Measurements from ENCODE around the gene ADISSP. TPM values are rescaled to one million over a fixed set of nuclear protein-coding genes. Genes with fewer than 3 reads are reported as not detected.

Gene ADISSP
- total and polyA plus RNA-seq, 4 donors: 8.6 to 53.7 (median 35.1) TPM

DNA sequence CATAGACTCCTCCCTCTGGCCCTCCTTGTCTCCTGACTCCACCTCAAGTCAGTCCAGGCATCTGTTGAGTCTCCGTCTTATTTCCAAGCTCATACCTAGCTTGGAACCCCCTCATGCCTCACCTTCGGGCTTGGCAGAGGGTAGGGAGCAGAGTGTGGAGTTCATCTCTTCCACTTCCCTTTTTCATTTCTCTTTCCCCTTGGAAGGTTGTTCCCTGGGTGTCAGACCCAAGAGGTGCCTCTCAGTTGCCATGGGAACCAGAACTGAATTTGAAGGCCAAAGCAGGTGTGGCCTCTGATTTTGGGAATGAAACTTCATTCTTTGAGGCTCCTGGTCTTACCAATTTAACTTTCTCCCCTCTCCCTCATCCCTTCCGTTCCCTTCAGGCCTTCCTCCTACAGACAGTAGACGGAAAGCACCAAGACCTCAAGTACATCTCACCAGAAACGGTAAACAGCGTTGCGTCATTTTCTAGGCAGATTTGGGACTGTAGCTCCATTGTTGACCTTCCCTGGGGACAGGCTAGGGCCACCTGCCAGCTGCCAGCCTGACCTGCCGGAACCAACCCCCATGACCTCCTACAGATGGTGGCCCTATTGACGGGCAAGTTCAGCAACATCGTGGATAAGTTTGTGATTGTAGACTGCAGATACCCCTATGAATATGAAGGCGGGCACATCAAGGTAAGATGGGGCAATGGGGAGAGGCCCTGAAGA, 35.1 kb upstream of the ADISSP start:
- no peak overlapping the region for H3K4me3 ChIP-seq
- WGBS, 2 donors: 73 to 86% methylated on average over 11 of the region's 11 CpGs
- ATAC-seq (ENCODE audit: insufficient read depth, low FRiP score): no peak
- peaks cover 0 to 57% (median 35%) of the 10 kb centered on the region in 4 donors for H3K36me3 ChIP-seq (ENCODE audit: control insufficient read depth in 4 of 4, insufficient read depth in 4 of 4, low read length in 4 of 4)
- no peak overlapping the region for H3K9ac ChIP-seq (ENCODE audit: insufficient read depth in 1 of 2, low read length in 2 of 2)
- H3K9me3 ChIP-seq (ENCODE audit: control insufficient read depth in 4 of 4, insufficient read depth in 3 of 4, low read length in 3 of 4): no peaks in the 10 kb centered on the region
- DNase-seq: no peak
- TF ChIP-seq, protein P1, sequence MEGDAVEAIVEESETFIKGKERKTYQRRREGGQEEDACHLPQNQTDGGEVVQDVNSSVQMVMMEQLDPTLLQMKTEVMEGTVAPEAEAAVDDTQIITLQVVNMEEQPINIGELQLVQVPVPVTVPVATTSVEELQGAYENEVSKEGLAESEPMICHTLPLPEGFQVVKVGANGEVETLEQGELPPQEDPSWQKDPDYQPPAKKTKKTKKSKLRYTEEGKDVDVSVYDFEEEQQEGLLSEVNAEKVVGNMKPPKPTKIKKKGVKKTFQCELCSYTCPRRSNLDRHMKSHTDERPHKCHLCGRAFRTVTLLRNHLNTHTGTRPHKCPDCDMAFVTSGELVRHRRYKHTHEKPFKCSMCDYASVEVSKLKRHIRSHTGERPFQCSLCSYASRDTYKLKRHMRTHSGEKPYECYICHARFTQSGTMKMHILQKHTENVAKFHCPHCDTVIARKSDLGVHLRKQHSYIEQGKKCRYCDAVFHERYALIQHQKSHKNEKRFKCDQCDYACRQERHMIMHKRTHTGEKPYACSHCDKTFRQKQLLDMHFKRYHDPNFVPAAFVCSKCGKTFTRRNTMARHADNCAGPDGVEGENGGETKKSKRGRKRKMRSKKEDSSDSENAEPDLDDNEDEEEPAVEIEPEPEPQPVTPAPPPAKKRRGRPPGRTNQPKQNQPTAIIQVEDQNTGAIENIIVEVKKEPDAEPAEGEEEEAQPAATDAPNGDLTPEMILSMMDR (IDR thresholded peaks at IDR 0.05; ENCODE audit: control extremely low read depth, extremely low read depth): no peak
- peak overlapping the region in 1 of 2 donors; percentile 69 for H3K27ac ChIP-seq (ENCODE audit: low read depth in 1 of 2, low read length in 1 of 2)
- H3K27me3 ChIP-seq (ENCODE audit: control insufficient read depth in 3 of 3, insufficient read depth in 3 of 3, low read length in 2 of 3): no peaks in the 10 kb centered on the region
- H3K4me1 ChIP-seq (ENCODE audit: control insufficient read depth in 5 of 5, insufficient read depth in 5 of 5, low read length in 5 of 5): peaks cover under 1 to 55% (median 23%) of the 10 kb centered on the region in 5 donors

DNA sequence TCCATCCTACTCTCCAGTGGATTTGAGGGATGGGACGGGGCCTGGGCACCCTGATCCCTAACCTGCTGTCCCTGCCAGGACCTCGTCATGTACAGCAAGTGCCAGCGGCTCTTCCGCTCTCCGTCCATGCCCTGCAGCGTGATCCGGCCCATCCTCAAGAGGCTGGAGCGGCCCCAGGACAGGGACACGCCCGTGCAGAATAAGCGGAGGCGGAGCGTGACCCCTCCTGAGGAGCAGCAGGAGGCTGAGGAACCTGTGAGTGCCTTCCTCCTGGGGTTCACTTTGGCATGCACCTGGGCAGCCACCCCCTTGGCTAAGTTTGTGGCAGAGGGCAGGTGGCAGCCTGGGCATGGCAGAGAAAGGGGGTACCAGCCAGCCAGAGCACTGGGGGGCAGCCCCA, 34.3 kb upstream of the ADISSP start:
- Histone ChIP-seq H3K4me1 (ENCODE audit: control insufficient read depth in 5 of 5, insufficient read depth in 5 of 5, low read length in 5 of 5) (peaks cover 0 to 50% (median 17%) of the 10 kb centered on the region in 5 donors), H3K9me3 (ENCODE audit: control insufficient read depth in 4 of 4, insufficient read depth in 3 of 4, low read length in 3 of 4) (no peaks in the 10 kb centered on the region), H3K4me3 (no peak overlapping the region), H3K36me3 (ENCODE audit: control insufficient read depth in 4 of 4, insufficient read depth in 4 of 4, low read length in 4 of 4) (peaks cover 0 to 59% (median 35%) of the 10 kb centered on the region in 4 donors), H3K27me3 (ENCODE audit: control insufficient read depth in 3 of 3, insufficient read depth in 3 of 3, low read length in 2 of 3) (no peaks in the 10 kb centered on the region), H3K27ac (ENCODE audit: low read depth in 1 of 2, low read length in 1 of 2) (peak overlapping the region in 1 of 2 donors; percentile 69), H3K9ac (ENCODE audit: insufficient read depth in 1 of 2, low read length in 2 of 2) (no peak overlapping the region)
- DNase-seq: no peak
- TF ChIP-seq, protein P1 (IDR thresholded peaks at IDR 0.05; ENCODE audit: control extremely low read depth, extremely low read depth): no peak
- ATAC-seq (ENCODE audit: insufficient read depth, low FRiP score): no peak
- 83 to 88% methylated on average over 13 of the region's 13 CpGs for WGBS, 2 donors

DNA sequence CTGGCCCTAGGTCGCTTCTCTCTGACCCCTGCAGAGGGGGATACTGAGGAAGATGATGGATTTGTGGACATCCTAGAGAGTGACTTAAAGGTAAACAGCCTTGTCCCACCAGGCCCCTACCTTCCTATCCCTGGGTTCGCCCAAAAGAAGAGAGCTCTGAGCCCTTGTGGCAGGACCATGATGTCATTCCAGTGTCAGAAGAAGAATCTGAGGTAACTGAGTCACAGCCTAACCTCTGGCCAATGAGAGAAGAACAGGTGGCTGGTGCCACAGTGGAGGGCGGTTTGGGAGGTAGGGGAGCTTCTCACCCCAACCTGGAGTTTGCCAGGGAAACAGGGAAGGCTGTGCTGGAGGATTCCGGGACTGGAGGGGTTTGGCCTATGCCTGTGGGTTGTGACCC, 33.7 kb upstream of the ADISSP start:
- H3K36me3 ChIP-seq (ENCODE audit: control insufficient read depth in 4 of 4, insufficient read depth in 4 of 4, low read length in 4 of 4): peaks cover 0 to 59% (median 35%) of the 10 kb centered on the region in 4 donors
- no peak for DNase-seq

More for the DNA sequence above, 33.7 kb upstream of the ADISSP start:
- 96 to 100% methylated on average over 4 of the region's 4 CpGs for WGBS, 2 donors
- ATAC-seq (ENCODE audit: insufficient read depth, low FRiP score): no peak
- TF ChIP-seq, protein P1 (IDR thresholded peaks at IDR 0.05; ENCODE audit: control extremely low read depth, extremely low read depth): no peak
- no peak overlapping the region for H3K4me3 ChIP-seq
- H3K9ac ChIP-seq (ENCODE audit: insufficient read depth in 1 of 2, low read length in 2 of 2): no peak overlapping the region
- H3K4me1 ChIP-seq (ENCODE audit: control insufficient read depth in 5 of 5, insufficient read depth in 5 of 5, low read length in 5 of 5): peaks cover 0 to 50% (median 14%) of the 10 kb centered on the region in 5 donors
- no peaks in the 10 kb centered on the region for H3K27me3 ChIP-seq (ENCODE audit: control insufficient read depth in 3 of 3, insufficient read depth in 3 of 3, low read length in 2 of 3)
- H3K9me3 ChIP-seq (ENCODE audit: control insufficient read depth in 4 of 4, insufficient read depth in 3 of 4, low read length in 3 of 4): no peaks in the 10 kb centered on the region
- H3K27ac ChIP-seq (ENCODE audit: low read depth in 1 of 2, low read length in 1 of 2): peak overlapping the region in 1 of 2 donors; percentile 69
